ENCODE data around the gene ACTR1A. TPM values are rescaled to one million over a fixed set of nuclear protein-coding genes. Genes with fewer than 3 reads are reported as not detected.

ACTR1A gene
- polyA plus RNA-seq, 1 experiment, result 216 TPM

- H3K36me3 ChIP-seq (ENCODE audit: control insufficient read depth, insufficient read depth, low read length), result peaks cover 56% of the 10 kb centered on the region
Measured at GRCh38 chr10:102485093-102485784, 17.3 kb downstream of the ACTR1A start.

DNA sequence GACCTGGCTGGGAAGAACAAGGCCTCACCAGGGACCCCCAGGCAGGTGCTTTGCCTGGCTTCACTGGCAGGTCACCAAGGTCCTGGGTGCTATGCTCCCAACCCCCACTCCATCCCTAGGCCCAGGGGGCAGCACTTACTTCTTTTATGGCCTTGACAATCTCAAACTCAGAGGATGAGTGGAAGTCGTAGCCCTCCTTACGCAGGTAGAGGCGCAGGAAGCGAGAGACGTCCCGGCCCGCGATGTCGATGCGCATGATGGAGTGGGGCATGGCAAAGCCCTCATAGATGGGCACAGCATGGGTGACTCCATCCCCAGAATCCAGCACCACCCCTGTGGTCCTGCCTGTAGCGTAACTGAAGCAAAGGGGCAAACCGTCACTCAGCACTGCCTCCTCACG, 18.5 kb downstream of the ACTR1A start:
- Histone ChIP-seq H3K4me3 (ENCODE audit: low read depth, low read length) (no peak overlapping the region), H3K27me3 (ENCODE audit: control insufficient read depth, insufficient read depth, low read length) (no peaks in the 10 kb centered on the region), H3K36me3 (ENCODE audit: control insufficient read depth, insufficient read depth, low read length) (peaks cover 61% of the 10 kb centered on the region)
- ChIA-PET CTCF (interaction anchor here (1.9 to 2.4 kb wide), 2 partner anchors 90 to 100 kb away, joined by 7 to 8 read pairs; no protein-coding TSS in a partner anchor), POLR2A (no interaction called here)
- no peak for TF ChIP-seq CTCF (IDR thresholded peaks at IDR 0.05; ENCODE audit: insufficient read depth, low read depth, low read length)
- no peak for DNase-seq (ENCODE audit: low read depth)

More at GRCh38 chr10:102485093-102485784, 17.3 kb downstream of the ACTR1A start:
- H3K27me3 ChIP-seq (ENCODE audit: control insufficient read depth, insufficient read depth, low read length), result no peaks in the 10 kb centered on the region
- POLR2A ChIA-PET, result interaction anchor here (0.6 kb wide), 1 partner anchor 15 kb away, joined by 4 read pairs; no protein-coding TSS in a partner anchor
- TF ChIP-seq CTCF (IDR thresholded peaks at IDR 0.05; ENCODE audit: insufficient read depth, low read depth, low read length), result no peak
- DNase-seq (ENCODE audit: low read depth), result no peak
- no peak overlapping the region for H3K4me3 ChIP-seq (ENCODE audit: low read depth, low read length)
- CTCF ChIA-PET, result interaction anchor here (0.9 to 2.9 kb wide), 4 partner anchors 18 to 99 kb away, joined by 3 to 9 read pairs (median 4); partner anchors contain the start of gene ACTR1A

- Histone ChIP-seq H3K27me3 (ENCODE audit: control insufficient read depth, insufficient read depth, low read length) (no peaks in the 10 kb centered on the region), H3K36me3 (ENCODE audit: control insufficient read depth, insufficient read depth, low read length) (peaks cover 37% of the 10 kb centered on the region), H3K4me3 (ENCODE audit: low read depth, low read length) (no peak overlapping the region)
- DNase-seq (ENCODE audit: low read depth), result no peak
- ChIA-PET CTCF (interaction anchor here (0.5 to 3.6 kb wide), 16 partner anchors 7 to 311 kb away, joined by 3 to 37 read pairs (median 8); partner anchors contain the start of gene FBXL15), POLR2A (no interaction called here)
- no peak for TF ChIP-seq CTCF (IDR thresholded peaks at IDR 0.05; ENCODE audit: insufficient read depth, low read depth, low read length)
Measured at GRCh38 chr10:102480396-102480795, 22.1 kb downstream of the ACTR1A start.

GRCh38 chr10:102479651-102480050, 22.9 kb downstream of the ACTR1A start:
- ChIA-PET CTCF (interaction anchor here (0.6 to 3.6 kb wide), 30 partner anchors 8 to 328 kb away, joined by 3 to 37 read pairs (median 6); partner anchors contain the start of genes CUEDC2, ELOVL3 and FBXL15), POLR2A (no interaction called here)
- DNase-seq (ENCODE audit: low read depth), result no peak
- Histone ChIP-seq H3K36me3 (ENCODE audit: control insufficient read depth, insufficient read depth, low read length) (peaks cover 32% of the 10 kb centered on the region), H3K27me3 (ENCODE audit: control insufficient read depth, insufficient read depth, low read length) (no peaks in the 10 kb centered on the region), H3K4me3 (ENCODE audit: low read depth, low read length) (no peak overlapping the region)
- no peak for TF ChIP-seq CTCF (IDR thresholded peaks at IDR 0.05; ENCODE audit: insufficient read depth, low read depth, low read length)

- ChIA-PET POLR2A (no interaction called here), CTCF (interaction anchor here (2.1 to 3.6 kb wide), 2 partner anchors 15 to 107 kb away, joined by 4 to 33 read pairs; no protein-coding TSS in a partner anchor)
- H3K27me3 ChIP-seq (ENCODE audit: control insufficient read depth, insufficient read depth, low read length), result no peaks in the 10 kb centered on the region
- no peak overlapping the region for H3K4me3 ChIP-seq (ENCODE audit: low read depth, low read length)
- no peak for TF ChIP-seq CTCF (IDR thresholded peaks at IDR 0.05; ENCODE audit: insufficient read depth, low read depth, low read length)
- DNase-seq (ENCODE audit: low read depth), result no peak
- peaks cover 15% of the 10 kb centered on the region for H3K36me3 ChIP-seq (ENCODE audit: control insufficient read depth, insufficient read depth, low read length)
Measured at GRCh38 chr10:102476466-102477141, 25.9 kb downstream of the ACTR1A start.
